Measurements from ENCODE around the gene ENHO.

The ENHO gene

GRCh38 chr9:34522971-34523797 is at the start of gene ENHO:
ENHO (minus strand) TSS chr9:34522990; CDS start chr9:34521695, 1,295 bp downstream.
- peak; percentile 72 for DNase-seq

GRCh38 chr9:34572092-34572491 is 49.3 kb upstream of the ENHO start:
- DNase-seq = no peak

GRCh38 chr9:34571481-34571810 is 48.7 kb upstream of the ENHO start:
- no peak for DNase-seq

GRCh38 chr9:34570809-34571480 is 48.2 kb upstream of the ENHO start:
- no peak for DNase-seq

GRCh38 chr9:34570376-34570775 is 47.6 kb upstream of the ENHO start:
- no peak for DNase-seq

GRCh38 chr9:34568774-34569173 is 46.0 kb upstream of the ENHO start:
- peak; percentile 36 for DNase-seq

- DNase-seq = no peak
Measured at GRCh38 chr9:34568133-34568532, 45.3 kb upstream of the ENHO start.

GRCh38 chr9:34566972-34567371 is 44.2 kb upstream of the ENHO start:
- DNase-seq = no peak

- DNase-seq = no peak
Measured at GRCh38 chr9:34566322-34566721, 43.5 kb upstream of the ENHO start.

GRCh38 chr9:34565856-34566255 is 43.1 kb upstream of the ENHO start:
- DNase-seq = no peak

GRCh38 chr9:34564617-34565016 is 41.8 kb upstream of the ENHO start:
- no peak for DNase-seq

DNA sequence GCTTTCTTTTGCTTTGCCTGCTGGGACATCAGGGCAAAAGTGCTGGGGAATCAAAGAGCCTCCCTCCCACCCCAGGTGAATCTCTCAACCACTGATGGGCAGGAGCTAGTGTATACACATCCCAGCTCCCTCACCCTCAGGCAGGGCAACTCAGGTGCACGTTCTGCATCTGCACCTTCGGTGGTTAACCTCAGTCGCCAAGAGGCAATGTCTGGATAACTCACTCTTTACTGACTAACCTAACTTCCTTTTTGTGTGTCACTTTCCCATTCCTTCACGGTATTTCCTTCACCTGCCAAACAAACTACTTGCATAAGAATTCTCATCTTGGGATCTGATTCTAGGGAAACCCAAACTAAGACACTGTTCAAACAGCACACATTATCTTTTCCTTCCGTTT is 40.5 kb upstream of the ENHO start:
- no peak for DNase-seq

- DNase-seq = no peak
Measured at GRCh38 chr9:34562135-34562745, 39.5 kb upstream of the ENHO start.

GRCh38 chr9:34560599-34561214 is 37.9 kb upstream of the ENHO start:
- DNase-seq = no peak

DNA sequence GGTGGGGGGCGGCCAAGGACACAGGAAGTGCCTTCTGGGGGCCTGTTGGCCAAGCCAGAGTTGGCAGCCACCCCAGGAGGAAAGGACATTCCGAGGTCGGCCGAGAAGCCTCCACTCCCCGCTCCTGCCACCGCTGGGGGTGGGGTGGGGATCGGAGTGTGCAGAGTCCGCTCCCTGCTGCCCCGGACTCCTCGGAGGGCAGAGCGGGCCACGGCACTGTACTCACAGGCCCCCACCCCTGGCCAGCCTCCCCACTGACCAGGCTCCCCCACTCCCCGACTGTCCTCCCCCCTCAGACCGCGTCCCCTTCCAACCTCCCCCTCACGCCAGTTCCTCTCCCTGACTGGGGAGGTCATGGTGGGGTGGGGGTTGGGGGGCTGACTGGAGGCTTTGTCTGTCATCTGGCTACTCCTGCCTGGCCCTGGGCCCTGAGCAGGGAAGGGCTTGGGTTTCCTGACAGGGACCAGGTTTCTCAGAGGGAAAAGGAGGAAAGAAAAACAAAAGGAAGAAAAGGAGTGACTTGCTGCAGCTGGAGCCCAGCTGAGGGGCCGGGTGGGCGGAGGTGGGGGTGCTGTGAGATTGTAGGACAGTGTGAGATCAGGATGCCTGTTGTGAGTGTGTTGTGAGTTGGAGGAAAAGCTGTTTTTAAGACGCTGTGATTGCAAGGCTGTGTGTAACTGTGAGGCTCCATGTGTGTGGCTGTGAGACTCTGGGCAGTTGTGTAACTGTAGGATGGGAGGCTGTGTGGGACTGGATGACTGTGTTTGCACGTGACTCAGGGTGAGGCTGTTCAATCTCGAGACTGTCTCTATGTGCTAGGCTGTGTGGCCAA is 37.0 kb upstream of the ENHO start:
- DNase-seq = no peak

GRCh38 chr9:34558919-34559623 is 36.3 kb upstream of the ENHO start:
- DNase-seq = no peak

- no peak for DNase-seq
Measured at GRCh38 chr9:34558364-34558763, 35.6 kb upstream of the ENHO start.

DNA sequence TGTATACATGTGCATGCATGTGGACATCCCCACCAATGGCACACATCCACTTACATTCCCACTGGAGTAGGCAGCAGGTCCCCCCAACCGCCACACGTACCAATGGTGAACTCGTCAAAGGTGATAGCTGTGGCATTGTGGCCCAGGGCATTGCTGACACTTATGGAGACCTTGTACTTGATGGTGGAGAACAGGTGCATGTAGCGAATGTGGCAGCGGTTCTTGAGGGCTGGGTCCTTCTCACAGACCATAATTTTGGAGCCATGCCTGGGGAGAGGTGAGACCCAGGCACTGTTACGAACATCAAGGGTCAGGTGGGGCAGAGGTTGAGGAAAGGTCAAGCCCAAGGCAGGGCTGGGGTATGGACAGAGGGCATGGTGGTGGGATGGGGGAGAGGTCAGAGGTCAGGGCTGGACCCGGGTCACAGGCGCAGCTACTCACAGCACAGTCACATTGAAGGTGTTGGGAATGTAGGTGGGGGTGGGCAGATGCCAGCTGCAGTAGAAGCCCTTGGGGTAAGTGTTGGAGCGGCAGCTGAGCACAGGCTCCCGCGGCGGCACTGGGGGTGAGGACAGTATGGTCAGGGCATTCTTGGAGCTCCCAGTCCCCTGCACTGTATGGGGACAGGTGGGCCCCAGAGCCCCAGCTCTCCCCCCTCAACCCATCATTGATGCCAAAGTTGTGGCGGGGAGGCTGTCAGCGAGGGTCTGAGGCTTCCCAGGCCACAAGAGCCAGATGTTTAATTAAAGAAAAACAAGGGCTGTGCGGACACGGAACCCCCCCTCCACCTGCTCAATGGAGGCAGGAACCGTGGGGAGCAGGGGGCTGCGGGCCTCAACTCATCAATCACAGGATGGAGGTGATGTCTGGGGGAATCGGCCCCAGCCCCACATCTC is 34.9 kb upstream of the ENHO start:
- no peak for DNase-seq

- DNase-seq = no peak
Measured at GRCh38 chr9:34556949-34557348, 34.2 kb upstream of the ENHO start.

DNA sequence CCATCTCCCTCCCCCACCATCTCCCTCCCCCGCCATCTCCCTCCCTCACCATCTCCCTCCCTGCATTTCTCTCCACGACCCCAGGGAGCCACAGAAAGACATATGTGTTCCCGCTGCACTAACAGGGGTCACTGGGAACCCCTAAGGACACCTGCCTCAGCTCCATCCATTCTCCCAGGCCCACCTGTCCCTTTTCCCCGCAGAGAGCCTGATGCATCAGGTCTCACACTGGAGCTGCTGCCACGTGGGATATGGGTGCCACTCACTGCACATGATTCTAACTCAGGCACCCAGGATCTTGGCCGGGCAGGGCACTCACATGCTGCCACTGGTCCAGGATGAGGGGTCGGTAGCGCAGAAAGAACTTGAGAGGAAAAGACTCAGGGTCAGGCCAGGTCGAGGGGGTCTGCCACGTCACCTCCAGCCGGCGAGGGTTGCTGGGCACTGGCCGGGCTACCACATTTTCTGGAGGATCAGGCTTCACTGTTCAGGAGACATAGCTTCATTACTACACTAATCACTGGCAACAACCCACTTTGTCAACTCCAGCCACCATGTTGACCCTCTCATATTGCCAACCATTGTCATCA is 33.2 kb upstream of the ENHO start:
- no peak for DNase-seq

GRCh38 chr9:34555500-34555899 is 32.7 kb upstream of the ENHO start:
- no peak for DNase-seq
